ENCODE measurements around the gene C6orf47. TPM values are rescaled to one million over a fixed set of nuclear protein-coding genes. Genes with fewer than 3 reads are reported as not detected.

C6orf47 gene
- total and polyA plus RNA-seq, 10 of the 15 experiments (the other 5 are each of a cell fraction or from before 2014, with no cell fraction given): 0.16 to 20.4 (median 17.3) TPM; not detected in 1

- TF ChIP-seq, protein P1, sequence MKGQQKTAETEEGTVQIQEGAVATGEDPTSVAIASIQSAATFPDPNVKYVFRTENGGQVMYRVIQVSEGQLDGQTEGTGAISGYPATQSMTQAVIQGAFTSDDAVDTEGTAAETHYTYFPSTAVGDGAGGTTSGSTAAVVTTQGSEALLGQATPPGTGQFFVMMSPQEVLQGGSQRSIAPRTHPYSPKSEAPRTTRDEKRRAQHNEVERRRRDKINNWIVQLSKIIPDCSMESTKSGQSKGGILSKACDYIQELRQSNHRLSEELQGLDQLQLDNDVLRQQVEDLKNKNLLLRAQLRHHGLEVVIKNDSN (IDR thresholded peaks at IDR 0.05; ENCODE audit: borderline replicate concordance, extremely low read length, insufficient read depth, low read depth, low read length): no peak
- TF ChIP-seq IRF5 (IDR thresholded peaks at IDR 0.05; ENCODE audit: borderline replicate concordance) (no peak), NFXL1 (IDR thresholded peaks at IDR 0.05; ENCODE audit: borderline replicate concordance) (no peak), TCF7 (IDR thresholded peaks at IDR 0.05; ENCODE audit: borderline replicate concordance) (no peak), RAD21 (IDR thresholded peaks at IDR 0.05; ENCODE audit: insufficient read depth, low read depth, low read length) (no peak), ZNF384 (IDR thresholded peaks at IDR 0.05; ENCODE audit: borderline replicate concordance, low read depth, low read length) (no peak), SMARCA5 (IDR thresholded peaks at IDR 0.05) (no peak), E4F1 (IDR thresholded peaks at IDR 0.05; ENCODE audit: borderline replicate concordance, partially characterized antibody) (peak; percentile 97), RB1 (IDR thresholded peaks at IDR 0.05; ENCODE audit: borderline replicate concordance) (no peak), NFIC (IDR thresholded peaks at IDR 0.05; ENCODE audit: low read depth, low read length) (no peak), EGR1 (IDR thresholded peaks at IDR 0.05; ENCODE audit: borderline replicate concordance in 1 of 2, low read depth in 2 of 2, low read length in 2 of 2) (0 out of 3 replicates have a peak, but pooled peaks of 1 of the 2 experiments have one; percentile 4), KAT2A (conservative IDR thresholded peaks at IDR 0.05; ENCODE audit: control insufficient read depth, low read depth, low read length) (no peak), POU2F2 (IDR thresholded peaks at IDR 0.05; ENCODE audit: borderline replicate concordance, low read depth, low read length) (peak; percentile 9; the same call in 1 of the 3 replicates), CREB1 (IDR thresholded peaks at IDR 0.05; ENCODE audit: low read depth) (peak; percentile 96), KDM1A (IDR thresholded peaks at IDR 0.05; ENCODE audit: borderline replicate concordance) (no peak), GABPA (IDR thresholded peaks at IDR 0.05; ENCODE audit: low read depth) (peak; percentile 23; the same call in 1 of the 2 replicates), TBL1XR1 (IDR thresholded peaks at IDR 0.05; ENCODE audit: low read depth, low read length) (no peak), ASH2L (IDR thresholded peaks at IDR 0.05; ENCODE audit: borderline replicate concordance, low read depth) (no peak), BMI1 (IDR thresholded peaks at IDR 0.05; ENCODE audit: borderline replicate concordance) (no peak), TCF12 (IDR thresholded peaks at IDR 0.05; ENCODE audit: low read depth, low read length) (no peak), SIX5 (IDR thresholded peaks at IDR 0.05; ENCODE audit: low read depth, low read length, severe bottlenecking) (peak; percentile 25)
- TF ChIP-seq, protein P2, sequence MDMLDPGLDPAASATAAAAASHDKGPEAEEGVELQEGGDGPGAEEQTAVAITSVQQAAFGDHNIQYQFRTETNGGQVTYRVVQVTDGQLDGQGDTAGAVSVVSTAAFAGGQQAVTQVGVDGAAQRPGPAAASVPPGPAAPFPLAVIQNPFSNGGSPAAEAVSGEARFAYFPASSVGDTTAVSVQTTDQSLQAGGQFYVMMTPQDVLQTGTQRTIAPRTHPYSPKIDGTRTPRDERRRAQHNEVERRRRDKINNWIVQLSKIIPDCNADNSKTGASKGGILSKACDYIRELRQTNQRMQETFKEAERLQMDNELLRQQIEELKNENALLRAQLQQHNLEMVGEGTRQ (IDR thresholded peaks at IDR 0.05; ENCODE audit: borderline replicate concordance, low read depth, low read length): no peak
These were observed 42.5 kb upstream of the C6orf47 start, which contains the start of gene ABHD16A (continued) for GRCh38 chr6:31702819-31703716.
